Ishikawa (cell line): ENCODE measurements around the gene CSNK2A2.

Source experiments
- CEBPB ChIP-seq: IDR thresholded peaks from 2 replicates; pipeline ENCODE4 v1.6.1; 2012
- CREB1 ChIP-seq: IDR thresholded peaks from 2 replicates; pipeline ENCODE4 v1.6.1; 2012; ENCODE audit warnings: low read depth
- EGR1 ChIP-seq: IDR thresholded peaks from 2 replicates; pipeline ENCODE4 v1.6.1; 2012
- EP300 ChIP-seq: IDR thresholded peaks from 2 replicates; pipeline ENCODE4 v1.6.1; 2012; ENCODE audit warnings: borderline replicate concordance
- FOXM1 ChIP-seq: IDR thresholded peaks from 2 replicates; pipeline ENCODE4 v1.6.1; 2012; ENCODE audit warnings: low read depth, borderline replicate concordance
- MAX ChIP-seq: IDR thresholded peaks from 2 replicates; pipeline ENCODE4 v1.6.1; 2012
- RAD21 ChIP-seq: IDR thresholded peaks from 2 replicates; pipeline ENCODE4 v1.6.1; 2012; ENCODE audit warnings: low read depth
- REST ChIP-seq: IDR thresholded peaks from 2 replicates; pipeline ENCODE4 v1.6.1; 2012; ENCODE audit warnings: low read depth, mild to moderate bottlenecking
- TEAD4 ChIP-seq: IDR thresholded peaks from 2 replicates; pipeline ENCODE4 v1.6.1; 2012
- USF1 ChIP-seq: IDR thresholded peaks from 2 replicates; pipeline ENCODE4 v1.6.1; 2012
- YY1 ChIP-seq: IDR thresholded peaks from 2 replicates; pipeline ENCODE4 v1.6.1; 2012; ENCODE audit warnings: low read depth
- ZBTB7A ChIP-seq: IDR thresholded peaks from 2 replicates; pipeline ENCODE4 v1.6.1; 2012; ENCODE audit warnings: low read depth

- TF ChIP-seq RAD21 (no peak), ZBTB7A (no peak), EP300 (no peak), REST (no peak), TEAD4 (no peak), FOXM1 (no peak), CREB1 (no peak), USF1 (no peak), CEBPB (no peak), MAX (no peak), YY1 (no peak), EGR1 (no peak)
Observed at GRCh38 chr16:58226790-58227189, 28.9 kb upstream of the CSNK2A2 start.
